PC-9 (cell line): Measurements from ENCODE around the gene NR2C2. TPM values are rescaled to one million over a fixed set of nuclear protein-coding genes. Genes with fewer than 3 reads are reported as not detected.
"Not testable (repeated sequence)": the region's sequence is repeated elsewhere in the genome, so short reads cannot be mapped to it uniquely, and the experiment has no call there.

Experiments
- BruUV-seq: library from RNA; stranded (reverse); fragments of 400-500 nt; replicated peaks from 2 replicates; lab custom pipeline; 2021; lab: Mats Ljungman, UMichigan
- CTCF ChIA-PET: fragments of 300-600 bp; sonication (Branson Sonifier 250); formaldehyde crosslinking; loops from one replicate; lab custom pipeline; 2022; ENCODE audit warnings: antibody characterized with exemption; lab: Charles Lee
- POLR2A ChIA-PET: fragments of 300-600 bp; sonication (Branson Sonifier 250); formaldehyde crosslinking; loops from one replicate; lab custom pipeline; 2022; ENCODE audit warnings: antibody characterized with exemption; ENCODE audit not compliant: unreplicated experiment; lab: Charles Lee
- DNase-seq, 2 experiments: peaks; one replicate each; pipeline versions ENCODE4 v3.0.0 to v3.0.0-alpha.2; 2015 to 2022; ENCODE audit warnings: mixed read lengths in 1 of 2
- H2AFZ ChIP-seq: fragments of 200-600 bp; sonication (generic); 2 replicates; pipeline ENCODE4 v1.8.1; 2017; ENCODE audit warnings: antibody characterized with exemption
- H3F3A ChIP-seq: fragments of 200-600 bp; sonication (generic); 2 replicates; pipeline ENCODE4 v1.8.1; 2017; ENCODE audit warnings: antibody characterized with exemption, mild to moderate bottlenecking, low read depth; ENCODE audit not compliant: insufficient read depth
- H3K27ac ChIP-seq: fragments of 200-600 bp; sonication (generic); 2 replicates; pipeline ENCODE4 v1.6.1; 2016; ENCODE audit warnings: mixed run types
- H3K27me3 ChIP-seq: fragments of 200-600 bp; sonication (generic); 2 replicates; pipeline ENCODE4 v1.6.1; 2016; ENCODE audit warnings: low read depth, mixed run types; ENCODE audit not compliant: insufficient read depth
- H3K36me3 ChIP-seq: fragments of 200-600 bp; sonication (generic); 2 replicates; pipeline ENCODE4 v1.6.1; 2016; ENCODE audit warnings: low read depth, mixed run types
- H3K4me1 ChIP-seq: fragments of 200-600 bp; sonication (generic); replicated peaks from 2 replicates; pipeline ENCODE4 v1.6.1; 2016; ENCODE audit warnings: mixed run types; ENCODE audit not compliant: insufficient read depth
- H3K4me2 ChIP-seq: fragments of 200-600 bp; sonication (generic); 2 replicates; pipeline ENCODE4 v1.6.1; 2017; ENCODE audit warnings: mixed run types
- H3K4me3 ChIP-seq: fragments of 200-600 bp; sonication (generic); 2 replicates; pipeline ENCODE4 v1.6.1; 2016; ENCODE audit warnings: mixed run types
- H3K79me2 ChIP-seq: fragments of 200-600 bp; sonication (generic); 2 replicates; pipeline ENCODE4 v1.6.1; 2017; ENCODE audit warnings: low read depth, mixed run types
- H3K9me2 ChIP-seq: fragments of 200-600 bp; sonication (generic); 2 replicates; pipeline ENCODE4 v1.8.1; 2017; ENCODE audit warnings: mild to moderate bottlenecking; ENCODE audit not compliant: insufficient read depth
- H3K9me3 ChIP-seq: fragments of 200-600 bp; sonication (generic); 2 replicates; pipeline ENCODE4 v1.8.1; 2016; ENCODE audit warnings: low read depth; ENCODE audit not compliant: insufficient read depth
- H4K20me1 ChIP-seq: fragments of 200-600 bp; sonication (generic); 2 replicates; pipeline ENCODE4 v1.8.1; 2017; ENCODE audit not compliant: insufficient read depth
- EZH2 ChIP-seq: fragments of 200-600 bp; sonication (generic); IDR thresholded peaks from 2 replicates; pipeline ENCODE4 v1.8.0; 2017; ENCODE audit warnings: antibody characterized with exemption, low read depth
- intact Hi-C: fragments of 100-400 bp; cut with micrococcal nuclease; formaldehyde crosslinking; loops from one replicate; pipeline ENCODE4 v1.10.0; 2022; ENCODE audit not compliant: unreplicated experiment
- total RNA-seq: library from RNA; stranded (reverse); gene quantifications from 2 replicates; pipeline ENCODE4 v1.2.3, GENCODE V29; 2021
- TF ChIP-seq, protein P1 (sequence below): fragments of 200-600 bp; sonication (generic); conservative IDR thresholded peaks from 2 replicates; pipeline ENCODE4 v1.6.1; 2017; ENCODE audit warnings: mixed run types, antibody characterized with exemption, mild to moderate bottlenecking, moderate library complexity

Gene NR2C2
- total RNA-seq, 1 experiment from 2014 or later = 44.1 TPM

DNA sequence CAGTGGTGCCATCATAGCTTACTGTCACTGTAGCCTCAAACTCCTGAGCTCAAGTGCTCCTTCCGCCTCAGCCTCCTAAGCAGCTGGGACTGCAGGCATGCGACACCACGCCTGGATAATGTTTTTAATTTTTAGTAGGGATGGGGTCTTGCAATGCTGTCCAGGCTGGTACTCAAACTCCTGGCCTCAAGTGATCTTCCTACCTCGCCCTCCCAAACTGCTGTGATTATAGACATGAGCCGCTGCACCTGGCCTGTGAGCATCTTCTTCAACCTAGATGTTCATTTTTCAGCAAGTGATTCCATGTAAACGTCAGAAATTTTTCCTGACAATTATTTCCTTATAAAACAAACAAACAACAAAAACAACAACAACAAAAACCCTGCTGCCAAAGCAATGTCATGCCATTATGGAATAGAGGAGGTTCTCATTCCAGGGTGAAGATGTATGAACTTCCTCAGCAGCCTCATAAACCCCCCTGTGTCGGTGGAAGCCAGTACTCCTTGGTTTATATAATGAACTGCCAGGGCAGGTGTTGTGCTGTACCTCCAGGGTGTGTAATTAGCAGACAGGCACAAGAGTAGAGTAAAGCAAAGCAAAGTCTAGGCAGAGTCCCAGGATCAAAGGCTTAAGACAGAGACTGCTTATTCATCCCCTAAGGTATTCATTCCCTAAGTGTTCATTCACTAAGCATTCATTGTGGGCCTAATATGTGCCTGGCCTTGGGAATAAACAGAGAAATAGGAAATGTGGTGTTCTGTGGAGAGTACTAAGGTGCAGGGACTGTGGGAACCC is 44.6 kb downstream of the NR2C2 start:
- Histone ChIP-seq H3K4me1 (peaks cover 22% of the 10 kb centered on the region), H3K79me2 (peaks cover 45% of the 10 kb centered on the region)
- CTCF ChIA-PET = no interaction called here

GRCh38 chr3:14997941-14998340 is 50.6 kb downstream of the NR2C2 start:
- H3K79me2 ChIP-seq = peaks cover 20% of the 10 kb centered on the region
- no peak overlapping the region for H2AFZ ChIP-seq
- CTCF ChIA-PET = no interaction called here
- no peak for DNase-seq
- no peaks in the 10 kb centered on the region for H3K9me3 ChIP-seq
- no peak overlapping the region for H3K27ac ChIP-seq
- intact Hi-C loops = no loop called here
- H3K9me2 ChIP-seq = no peaks in the 10 kb centered on the region
- TF ChIP-seq, protein P1, sequence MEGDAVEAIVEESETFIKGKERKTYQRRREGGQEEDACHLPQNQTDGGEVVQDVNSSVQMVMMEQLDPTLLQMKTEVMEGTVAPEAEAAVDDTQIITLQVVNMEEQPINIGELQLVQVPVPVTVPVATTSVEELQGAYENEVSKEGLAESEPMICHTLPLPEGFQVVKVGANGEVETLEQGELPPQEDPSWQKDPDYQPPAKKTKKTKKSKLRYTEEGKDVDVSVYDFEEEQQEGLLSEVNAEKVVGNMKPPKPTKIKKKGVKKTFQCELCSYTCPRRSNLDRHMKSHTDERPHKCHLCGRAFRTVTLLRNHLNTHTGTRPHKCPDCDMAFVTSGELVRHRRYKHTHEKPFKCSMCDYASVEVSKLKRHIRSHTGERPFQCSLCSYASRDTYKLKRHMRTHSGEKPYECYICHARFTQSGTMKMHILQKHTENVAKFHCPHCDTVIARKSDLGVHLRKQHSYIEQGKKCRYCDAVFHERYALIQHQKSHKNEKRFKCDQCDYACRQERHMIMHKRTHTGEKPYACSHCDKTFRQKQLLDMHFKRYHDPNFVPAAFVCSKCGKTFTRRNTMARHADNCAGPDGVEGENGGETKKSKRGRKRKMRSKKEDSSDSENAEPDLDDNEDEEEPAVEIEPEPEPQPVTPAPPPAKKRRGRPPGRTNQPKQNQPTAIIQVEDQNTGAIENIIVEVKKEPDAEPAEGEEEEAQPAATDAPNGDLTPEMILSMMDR = no peak
- no peak for TF ChIP-seq EZH2
- H3K4me3 ChIP-seq = no peak overlapping the region
- no peaks in the 10 kb centered on the region for H4K20me1 ChIP-seq
- H3K4me1 ChIP-seq = no peaks in the 10 kb centered on the region
- H3K27me3 ChIP-seq = no peaks in the 10 kb centered on the region
- POLR2A ChIA-PET = no interaction called here
- no peaks in the 10 kb centered on the region for H3F3A ChIP-seq
- BruUV-seq = no TSS peak
- H3K36me3 ChIP-seq = no peaks in the 10 kb centered on the region
- H3K4me2 ChIP-seq = no peak overlapping the region

More for the DNA sequence above, 44.6 kb downstream of the NR2C2 start:
- intact Hi-C loops = loop anchor here (5.0 kb wide), 1 partner anchor 45 kb away; the partner anchor contains the start of gene NR2C2
- no peak for DNase-seq
- Histone ChIP-seq H3K9me2 (no peaks in the 10 kb centered on the region), H3K27ac (no peak overlapping the region), H4K20me1 (peaks cover 20% of the 10 kb centered on the region), H3K9me3 (no peaks in the 10 kb centered on the region), H3K4me3 (no peak overlapping the region), H3K4me2 (no peak overlapping the region), H3K36me3 (no peaks in the 10 kb centered on the region), H3K27me3 (no peaks in the 10 kb centered on the region), H2AFZ (no peak overlapping the region), H3F3A (peaks cover 15% of the 10 kb centered on the region; the same call in 1 of the 2 replicates)
- POLR2A ChIA-PET = no interaction called here
- TF ChIP-seq, protein P1 = no peak
- TF ChIP-seq EZH2 = no peak
- BruUV-seq = no TSS peak

DNA sequence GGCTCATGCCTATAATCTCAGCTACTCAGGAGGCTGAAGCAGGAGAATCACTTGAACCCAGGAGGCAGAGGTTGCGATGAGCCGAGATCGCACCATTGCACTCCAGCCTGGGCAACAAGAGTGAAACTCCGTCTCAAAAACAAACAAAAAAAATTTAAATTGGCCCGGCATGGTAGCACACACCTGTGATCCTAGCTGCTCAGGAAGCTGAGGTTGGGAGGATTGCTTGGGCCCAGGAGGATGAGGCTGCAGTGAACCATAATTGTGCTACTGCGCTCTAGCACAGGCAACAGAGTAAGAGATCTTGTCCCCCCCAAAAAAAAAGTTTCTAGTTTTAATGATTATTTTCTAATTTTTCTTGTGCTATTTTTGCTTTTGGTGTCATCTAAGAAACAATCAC is 51.8 kb downstream of the NR2C2 start:
- DNase-seq, H2AFZ ChIP-seq, H4K20me1 ChIP-seq, H3K4me2 ChIP-seq, H3K9me3 ChIP-seq, H3K27ac ChIP-seq, intact Hi-C loops, POLR2A ChIA-PET, H3K36me3 ChIP-seq, H3K4me1 ChIP-seq, CTCF ChIA-PET, H3K27me3 ChIP-seq, H3K9me2 ChIP-seq, H3F3A ChIP-seq, BruUV-seq, H3K4me3 ChIP-seq: not testable (repeated sequence)
- H3K79me2 ChIP-seq = peaks cover 19% of the 10 kb centered on the region
